ENCODE data around the gene CLDN17. TPM values are rescaled to one million over a fixed set of nuclear protein-coding genes. Genes with fewer than 3 reads are reported as not detected.

CLDN17 gene
- polyA plus RNA-seq, 3 donors, result not detected

GRCh38 chr21:30207252-30207579 is 40.6 kb upstream of the CLDN17 start:
- H3K4me3 Mint-ChIP-seq, result no peak overlapping the region
- H3K4me2 ChIP-seq (replicated peaks; ENCODE audit: extremely low read depth, low read length, poor library complexity, severe bottlenecking), result no peak overlapping the region
- H4K20me1 ChIP-seq (ENCODE audit: insufficient read depth, low read length), result no peaks in the 10 kb centered on the region
- H3K4me1 Mint-ChIP-seq, result no peaks in the 10 kb centered on the region
- no peaks in the 10 kb centered on the region for H3K36me3 ChIP-seq (replicated peaks in 1 of 2; ENCODE audit: control insufficient read depth in 1 of 2, insufficient read depth in 2 of 2, low read length in 2 of 2)
- no peaks in the 10 kb centered on the region for H3K4me1 ChIP-seq (ENCODE audit: control insufficient read depth in 1 of 2, insufficient read depth in 2 of 2, low read length in 2 of 2)
- H3K27me3 Mint-ChIP-seq (ENCODE audit: low read depth in 3 of 3), result no peaks in the 10 kb centered on the region
- H3K9me3 ChIP-seq (replicated peaks in 1 of 2; ENCODE audit: control insufficient read depth in 1 of 2, insufficient read depth in 1 of 2, low read length in 2 of 2), result no peaks in the 10 kb centered on the region
- H3K79me2 ChIP-seq (ENCODE audit: insufficient read depth, low read length), result no peaks in the 10 kb centered on the region
- no peak overlapping the region for H3K4me3 ChIP-seq (replicated peaks in 1 of 3; ENCODE audit: low read depth in 2 of 3, low read length in 3 of 3)
- DNase-seq, result no peak
- no peak for TF ChIP-seq CTCF (IDR thresholded peaks at IDR 0.05)
- no peak overlapping the region for H2AFZ ChIP-seq (ENCODE audit: insufficient read depth, low read depth, low read length, poor library complexity, severe bottlenecking)
- no CpG with 5 or more reads among the region's 1 CpG for WGBS (ENCODE audit: insufficient coverage)
- intact Hi-C loops (cut with micrococcal nuclease), result no loop called here
- no peak overlapping the region for H3K9ac ChIP-seq (ENCODE audit: insufficient read depth, low read length, poor library complexity, severe bottlenecking)
- H3K9me3 Mint-ChIP-seq, result peaks cover 0 to 8% (median 2%) of the 10 kb centered on the region in 7 donors
- no peak overlapping the region for H3K27ac Mint-ChIP-seq
- H3K27ac ChIP-seq (ENCODE audit: low read depth in 1 of 2, low read length in 2 of 2), result no peak overlapping the region
- H3K36me3 Mint-ChIP-seq, result no peaks in the 10 kb centered on the region
- H3K27me3 ChIP-seq (ENCODE audit: control insufficient read depth in 2 of 2, insufficient read depth in 2 of 2, low read length in 2 of 2), result no peaks in the 10 kb centered on the region

- H3K27me3 ChIP-seq (ENCODE audit: control insufficient read depth in 2 of 2, insufficient read depth in 2 of 2, low read length in 2 of 2), result no peaks in the 10 kb centered on the region
- 100% methylated on average over 2 of the region's 7 CpGs for WGBS (ENCODE audit: insufficient coverage)
- H3K9me3 ChIP-seq (replicated peaks in 1 of 2; ENCODE audit: control insufficient read depth in 1 of 2, insufficient read depth in 1 of 2, low read length in 2 of 2), result no peaks in the 10 kb centered on the region
- Mint-ChIP-seq H3K4me3 (no peak overlapping the region), H3K36me3 (no peaks in the 10 kb centered on the region), H3K27me3 (ENCODE audit: low read depth in 3 of 3) (no peaks in the 10 kb centered on the region), H3K9me3 (peaks cover 0 to 8% (median 2%) of the 10 kb centered on the region in 7 donors), H3K27ac (no peak overlapping the region), H3K4me1 (no peaks in the 10 kb centered on the region)
- DNase-seq, result no peak
- no peak overlapping the region for H3K4me3 ChIP-seq (replicated peaks in 1 of 3; ENCODE audit: low read depth in 2 of 3, low read length in 3 of 3)
- no peak overlapping the region for H3K27ac ChIP-seq (ENCODE audit: low read depth in 1 of 2, low read length in 2 of 2)
- TF ChIP-seq CTCF (IDR thresholded peaks at IDR 0.05), result no peak
- no peaks in the 10 kb centered on the region for H4K20me1 ChIP-seq (ENCODE audit: insufficient read depth, low read length)
- no peak overlapping the region for H3K9ac ChIP-seq (ENCODE audit: insufficient read depth, low read length, poor library complexity, severe bottlenecking)
- no peak overlapping the region for H3K4me2 ChIP-seq (replicated peaks; ENCODE audit: extremely low read depth, low read length, poor library complexity, severe bottlenecking)
- H2AFZ ChIP-seq (ENCODE audit: insufficient read depth, low read depth, low read length, poor library complexity, severe bottlenecking), result no peak overlapping the region
- H3K4me1 ChIP-seq (ENCODE audit: control insufficient read depth in 1 of 2, insufficient read depth in 2 of 2, low read length in 2 of 2), result no peaks in the 10 kb centered on the region
- intact Hi-C loops (cut with micrococcal nuclease), result no loop called here
- no peaks in the 10 kb centered on the region for H3K79me2 ChIP-seq (ENCODE audit: insufficient read depth, low read length)
- H3K36me3 ChIP-seq (replicated peaks in 1 of 2; ENCODE audit: control insufficient read depth in 1 of 2, insufficient read depth in 2 of 2, low read length in 2 of 2), result no peaks in the 10 kb centered on the region
These were observed 40.1 kb upstream of the CLDN17 start for GRCh38 chr21:30206551-30207251.
